PC-9 (cell line): Measurements from ENCODE around the gene TBCC. TPM values are rescaled to one million over a fixed set of nuclear protein-coding genes. Genes with fewer than 3 reads are reported as not detected.

Experiments used
- BruUV-seq: library from RNA; stranded (reverse); fragments of 400-500 nt; replicated peaks from 2 replicates; lab custom pipeline; 2021; lab: Mats Ljungman, UMichigan
- CTCF ChIA-PET: fragments of 300-600 bp; sonication (Branson Sonifier 250); formaldehyde crosslinking; loops from one replicate; lab custom pipeline; 2022; ENCODE audit warnings: antibody characterized with exemption; lab: Charles Lee
- POLR2A ChIA-PET: fragments of 300-600 bp; sonication (Branson Sonifier 250); formaldehyde crosslinking; loops from one replicate; lab custom pipeline; 2022; ENCODE audit warnings: antibody characterized with exemption; ENCODE audit not compliant: unreplicated experiment; lab: Charles Lee
- DNase-seq, 2 experiments: peaks; one replicate each; pipeline versions ENCODE4 v3.0.0 to v3.0.0-alpha.2; 2015 to 2022; ENCODE audit warnings: mixed read lengths in 1 of 2
- H2AFZ ChIP-seq: fragments of 200-600 bp; sonication (generic); 2 replicates; pipeline ENCODE4 v1.8.1; 2017; ENCODE audit warnings: antibody characterized with exemption
- H3F3A ChIP-seq: fragments of 200-600 bp; sonication (generic); 2 replicates; pipeline ENCODE4 v1.8.1; 2017; ENCODE audit warnings: antibody characterized with exemption, mild to moderate bottlenecking, low read depth; ENCODE audit not compliant: insufficient read depth
- H3K27ac ChIP-seq: fragments of 200-600 bp; sonication (generic); 2 replicates; pipeline ENCODE4 v1.6.1; 2016; ENCODE audit warnings: mixed run types
- H3K27me3 ChIP-seq: fragments of 200-600 bp; sonication (generic); 2 replicates; pipeline ENCODE4 v1.6.1; 2016; ENCODE audit warnings: low read depth, mixed run types; ENCODE audit not compliant: insufficient read depth
- H3K36me3 ChIP-seq: fragments of 200-600 bp; sonication (generic); 2 replicates; pipeline ENCODE4 v1.6.1; 2016; ENCODE audit warnings: low read depth, mixed run types
- H3K4me1 ChIP-seq: fragments of 200-600 bp; sonication (generic); replicated peaks from 2 replicates; pipeline ENCODE4 v1.6.1; 2016; ENCODE audit warnings: mixed run types; ENCODE audit not compliant: insufficient read depth
- H3K4me2 ChIP-seq: fragments of 200-600 bp; sonication (generic); 2 replicates; pipeline ENCODE4 v1.6.1; 2017; ENCODE audit warnings: mixed run types
- H3K4me3 ChIP-seq: fragments of 200-600 bp; sonication (generic); 2 replicates; pipeline ENCODE4 v1.6.1; 2016; ENCODE audit warnings: mixed run types
- H3K79me2 ChIP-seq: fragments of 200-600 bp; sonication (generic); 2 replicates; pipeline ENCODE4 v1.6.1; 2017; ENCODE audit warnings: low read depth, mixed run types
- H3K9me2 ChIP-seq: fragments of 200-600 bp; sonication (generic); 2 replicates; pipeline ENCODE4 v1.8.1; 2017; ENCODE audit warnings: mild to moderate bottlenecking; ENCODE audit not compliant: insufficient read depth
- H3K9me3 ChIP-seq: fragments of 200-600 bp; sonication (generic); 2 replicates; pipeline ENCODE4 v1.8.1; 2016; ENCODE audit warnings: low read depth; ENCODE audit not compliant: insufficient read depth
- H4K20me1 ChIP-seq: fragments of 200-600 bp; sonication (generic); 2 replicates; pipeline ENCODE4 v1.8.1; 2017; ENCODE audit not compliant: insufficient read depth
- CTCF ChIP-seq: fragments of 200-600 bp; sonication (generic); conservative IDR thresholded peaks from 2 replicates; pipeline ENCODE4 v1.6.1; 2017; ENCODE audit warnings: mixed run types, antibody characterized with exemption, mild to moderate bottlenecking, moderate library complexity
- EZH2 ChIP-seq: fragments of 200-600 bp; sonication (generic); IDR thresholded peaks from 2 replicates; pipeline ENCODE4 v1.8.0; 2017; ENCODE audit warnings: antibody characterized with exemption, low read depth
- intact Hi-C: fragments of 100-400 bp; cut with micrococcal nuclease; formaldehyde crosslinking; loops from one replicate; pipeline ENCODE4 v1.10.0; 2022; ENCODE audit not compliant: unreplicated experiment
- total RNA-seq: library from RNA; stranded (reverse); gene quantifications from 2 replicates; pipeline ENCODE4 v1.2.3, GENCODE V29; 2021

TBCC gene
- total RNA-seq, 1 experiment from 2014 or later: 12.3 TPM

DNA sequence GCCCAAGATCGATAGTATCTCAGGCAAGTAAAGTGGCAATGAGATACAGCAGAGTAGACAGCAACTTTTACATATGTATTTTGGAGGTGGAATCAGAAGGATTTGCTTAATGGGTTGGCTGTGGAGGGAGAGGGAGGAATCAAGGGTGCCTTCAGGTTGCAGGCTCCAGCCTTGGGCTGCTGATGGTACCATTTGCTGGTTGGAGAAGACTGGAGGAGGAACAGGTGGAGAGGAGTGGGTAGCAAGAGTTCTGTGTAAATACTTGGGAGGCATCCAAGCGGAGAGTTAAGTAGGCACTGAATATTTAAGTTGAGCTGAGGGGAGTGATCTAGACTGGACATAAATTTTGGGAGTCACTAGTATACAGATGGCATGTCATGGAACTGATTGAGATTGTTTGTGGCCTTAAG lies 41.2 kb upstream of the TBCC start:
- peaks cover 51% of the 10 kb centered on the region for H3K79me2 ChIP-seq
- H4K20me1 ChIP-seq: peaks cover 14% of the 10 kb centered on the region; the same call in 1 of the 2 replicates
- H3K4me1 ChIP-seq: peaks cover 10% of the 10 kb centered on the region
- no TSS peak for BruUV-seq
- DNase-seq: no peak
- no peak for TF ChIP-seq EZH2
- intact Hi-C loops: no loop called here
- H2AFZ ChIP-seq: no peak overlapping the region
- H3K9me2 ChIP-seq: no peaks in the 10 kb centered on the region
- POLR2A ChIA-PET: no interaction called here
- CTCF ChIA-PET: no interaction called here
- no peak overlapping the region for H3K4me3 ChIP-seq
- no peak overlapping the region for H3K4me2 ChIP-seq
- H3K27me3 ChIP-seq: no peaks in the 10 kb centered on the region
- H3K27ac ChIP-seq: no peak overlapping the region
- H3K36me3 ChIP-seq: no peaks in the 10 kb centered on the region
- peaks cover 49% of the 10 kb centered on the region for H3F3A ChIP-seq
- no peaks in the 10 kb centered on the region for H3K9me3 ChIP-seq

DNA sequence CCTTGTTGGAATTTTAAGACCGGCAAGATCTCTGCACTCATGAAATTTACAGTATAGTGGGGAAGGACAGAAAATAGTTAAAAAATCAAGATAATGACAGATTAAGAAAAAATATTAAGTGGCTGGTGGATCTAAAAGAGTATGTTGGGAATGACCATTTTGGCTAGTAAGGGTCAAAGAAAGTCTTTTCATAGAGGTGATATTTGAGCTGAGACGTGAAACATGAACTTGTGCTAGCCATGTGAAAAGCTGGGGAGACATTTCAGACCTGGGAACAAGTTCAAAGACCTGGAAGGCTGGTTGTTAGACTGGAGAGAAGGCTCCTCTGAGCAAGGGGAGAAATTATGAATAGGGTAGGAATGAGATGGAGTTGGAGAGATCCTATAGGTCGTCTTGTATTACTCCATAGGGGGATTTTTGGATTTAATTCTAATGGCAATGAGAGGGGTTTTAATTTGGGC lies 40.7 kb upstream of the TBCC start:
- Histone ChIP-seq H3K4me2 (no peak overlapping the region), H3K4me3 (no peak overlapping the region), H3F3A (peaks cover 44% of the 10 kb centered on the region), H4K20me1 (peaks cover 11% of the 10 kb centered on the region; the same call in 1 of the 2 replicates), H3K36me3 (no peaks in the 10 kb centered on the region), H3K9me3 (no peaks in the 10 kb centered on the region), H3K9me2 (no peaks in the 10 kb centered on the region), H3K79me2 (peaks cover 51% of the 10 kb centered on the region), H3K27ac (no peak overlapping the region), H3K4me1 (peaks cover 10% of the 10 kb centered on the region), H2AFZ (no peak overlapping the region), H3K27me3 (no peaks in the 10 kb centered on the region)
- CTCF ChIA-PET: no interaction called here
- intact Hi-C loops: no loop called here
- no peak for DNase-seq
- POLR2A ChIA-PET: interaction anchor here (1.0 kb wide), 1 partner anchor 57 kb away, joined by 4 read pairs; no protein-coding TSS in a partner anchor
- TF ChIP-seq CTCF: no peak
- no peak for TF ChIP-seq EZH2
- no TSS peak for BruUV-seq

DNA sequence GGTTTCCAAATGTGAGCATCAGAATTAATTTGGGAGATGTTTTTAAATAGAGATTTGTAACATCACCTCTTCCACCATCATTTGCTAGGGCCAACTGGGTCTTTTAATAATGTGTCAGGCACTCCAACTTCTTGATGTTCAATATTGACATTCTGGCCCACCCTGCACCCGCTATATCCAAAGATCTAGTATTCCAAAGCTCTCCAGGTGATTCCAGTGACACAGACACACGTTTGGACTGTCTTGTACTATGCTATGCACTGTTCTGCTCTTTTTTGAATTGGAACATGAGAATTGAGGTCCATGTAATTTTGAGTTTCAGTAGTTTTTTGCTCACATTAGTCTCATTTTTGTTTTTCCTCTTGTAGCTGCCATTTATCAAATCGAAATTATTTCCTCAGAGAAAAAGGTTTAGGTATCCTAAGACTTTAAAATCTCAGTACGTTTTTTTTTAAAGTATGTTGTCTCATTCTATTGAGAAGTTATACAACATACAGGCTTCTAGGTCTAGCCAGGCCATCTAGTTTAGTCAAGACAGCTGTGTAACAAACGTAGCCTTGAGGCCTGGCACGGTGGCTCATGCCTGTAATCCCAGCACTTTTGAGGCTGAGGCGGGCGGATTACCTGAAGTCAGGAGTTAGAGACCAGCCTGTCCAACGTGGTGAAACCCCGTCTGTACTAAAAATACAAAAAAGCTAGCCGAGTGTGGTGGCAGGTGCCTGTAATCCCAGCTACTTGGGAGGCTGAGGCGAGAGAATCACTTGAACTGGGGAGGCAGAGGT lies 39.0 kb upstream of the TBCC start:
- H3K4me1 ChIP-seq: peaks cover 25% of the 10 kb centered on the region
- no peak overlapping the region for H2AFZ ChIP-seq
- ChIA-PET CTCF (interaction anchor here (0.7 kb wide), 1 partner anchor 648 kb away, joined by 6 read pairs; no protein-coding TSS in a partner anchor), POLR2A (interaction anchor here (0.6 to 0.7 kb wide), 2 partner anchors 71 to 378 kb away, joined by 4 to 8 read pairs; no protein-coding TSS in a partner anchor)
- peak overlapping the region; percentile 99 for H3K4me3 ChIP-seq
- H3K9me2 ChIP-seq: no peaks in the 10 kb centered on the region
- no peaks in the 10 kb centered on the region for H3K9me3 ChIP-seq
- H4K20me1 ChIP-seq: peaks cover 7% of the 10 kb centered on the region; the same call in 1 of the 2 replicates
- no peaks in the 10 kb centered on the region for H3K36me3 ChIP-seq
- no peak for DNase-seq
- no peaks in the 10 kb centered on the region for H3K27me3 ChIP-seq
- H3K27ac ChIP-seq: no peak overlapping the region
- peaks cover 55% of the 10 kb centered on the region for H3K79me2 ChIP-seq
- H3K4me2 ChIP-seq: peak overlapping the region; percentile 95
- BruUV-seq: no TSS peak
- peaks cover 40% of the 10 kb centered on the region for H3F3A ChIP-seq
- intact Hi-C loops: no loop called here
- TF ChIP-seq EZH2 (no peak), CTCF (no peak)
